Subcutaneous preadipocyte (primary cell): ENCODE data around the gene EFHC1. TPM values are rescaled to one million over a fixed set of nuclear protein-coding genes. Genes with fewer than 3 reads are reported as not detected.

Experiments
- total RNA-seq: library from RNA; depleted of rRNA; stranded (reverse); fragments of >200 nt; gene quantifications from 2 replicates; pipeline ENCODE4 v1.2.3, GENCODE V29; 2012

Gene EFHC1
- 21.9 and 24.6 TPM in 2 replicates for total RNA-seq

GRCh38 chr6:52419809-52420667 lies at the start of gene EFHC1:
EFHC1 (plus strand) TSS chr6:52420342; CDS start chr6:52420411, 69 bp downstream.

Other genes starting within 250 kb of the EFHC1 start
- not detected in 2 replicates for gene IL17A, start 234.0 kb upstream of the EFHC1 start, total RNA-seq
- gene IL17F, start 175.8 kb upstream of the EFHC1 start, total RNA-seq: not detected in 2 replicates
- 50.0 and 90.3 TPM in 2 replicates for gene MCM3, start 135.6 kb upstream of the EFHC1 start, total RNA-seq
- 3.3 and 4.1 TPM in 2 replicates for gene PAQR8, start 58.2 kb upstream of the EFHC1 start, total RNA-seq
- gene TRAM2, start 156.7 kb downstream of the EFHC1 start, total RNA-seq: 120 and 135 TPM in 2 replicates